Keratinocyte (primary cell): ENCODE data around the gene MRPL40. TPM values are rescaled to one million over a fixed set of nuclear protein-coding genes. Genes with fewer than 3 reads are reported as not detected.
"Not testable (repeated sequence)": the region's sequence is repeated elsewhere in the genome, so short reads cannot be mapped to it uniquely, and the experiment has no call there.

Source experiments
- DNase-seq: peaks from one replicate; pipeline ENCODE4 v3.0.0-alpha.2; 2011; ENCODE audit warnings: low read depth, missing footprints, low spot score
- FAIRE-seq: peaks from 2 replicates; lab custom pipeline; 2011; peaks lifted over from hg19 to GRCh38; lab: Jason Lieb, UNC
- H2AFZ ChIP-seq: 2 replicates; pipeline ENCODE4 v1.6.0; 2012; ENCODE audit warnings: low read length, control low read depth, inconsistent platforms; ENCODE audit not compliant: control insufficient read depth
- H3K27ac ChIP-seq: 2 replicates; pipeline ENCODE4 v1.5.1; 2011; ENCODE audit warnings: low read length; ENCODE audit not compliant: control insufficient read depth, insufficient read depth
- H3K27me3 ChIP-seq: 3 replicates; pipeline ENCODE4 v1.6.0; 2011; ENCODE audit warnings: low read length; ENCODE audit not compliant: control insufficient read depth, insufficient read depth; ENCODE audit errors: extremely low read depth
- H3K36me3 ChIP-seq, 2 experiments: 2 replicates in 1 of 2; 3 replicates in 1 of 2; pipeline ENCODE4 v1.5.1; 2011; ENCODE audit warnings: low read length in 2 of 2, mild to moderate bottlenecking in 1 of 2; ENCODE audit not compliant: control insufficient read depth in 2 of 2, insufficient read depth in 2 of 2; ENCODE audit errors: extremely low read depth in 1 of 2
- H3K4me1 ChIP-seq: 3 replicates; pipeline ENCODE4 v1.5.1; 2011; ENCODE audit warnings: low read length; ENCODE audit not compliant: control insufficient read depth, insufficient read depth; ENCODE audit errors: extremely low read depth
- H3K4me2 ChIP-seq: 3 replicates; pipeline ENCODE4 v1.6.0; 2011; ENCODE audit warnings: low read depth, low read length; ENCODE audit not compliant: control insufficient read depth, insufficient read depth; ENCODE audit errors: extremely low read depth
- H3K4me3 ChIP-seq, 3 experiments: fragments of 200-600 bp in 1 of 3; sonication (generic) in 1 of 3; 2 replicates in 2 of 3; 3 replicates in 1 of 3; pipeline ENCODE4 v1.5.1; 2011 to 2016; ENCODE audit warnings: low read length in 3 of 3, mild to moderate bottlenecking in 3 of 3, control low read depth in 2 of 3, inconsistent platforms in 1 of 3, low read depth in 1 of 3, mixed read lengths in 1 of 3, mixed run types in 1 of 3, moderate library complexity in 1 of 3; ENCODE audit not compliant: control insufficient read depth in 2 of 3, insufficient read depth in 2 of 3; ENCODE audit errors: extremely low read depth in 1 of 3
- H3K79me2 ChIP-seq: 2 replicates; pipeline ENCODE4 v1.6.0; 2012; ENCODE audit warnings: low read length; ENCODE audit not compliant: control insufficient read depth, insufficient read depth
- H3K9ac ChIP-seq: 3 replicates; pipeline ENCODE4 v1.6.0; 2011; ENCODE audit warnings: low read length; ENCODE audit not compliant: control insufficient read depth, insufficient read depth; ENCODE audit errors: extremely low read depth
- H3K9me1 ChIP-seq: 3 replicates; pipeline ENCODE4 v1.6.0; 2011; ENCODE audit warnings: low read length; ENCODE audit not compliant: control insufficient read depth, insufficient read depth; ENCODE audit errors: extremely low read depth
- H3K9me3 ChIP-seq: 2 replicates; pipeline ENCODE4 v1.5.1; 2012; ENCODE audit warnings: low read depth, low read length; ENCODE audit not compliant: control insufficient read depth
- H4K20me1 ChIP-seq: 3 replicates; pipeline ENCODE4 v1.6.0; 2011; ENCODE audit warnings: low read length; ENCODE audit not compliant: control insufficient read depth, insufficient read depth; ENCODE audit errors: extremely low read depth
- CTCF ChIP-seq, 3 experiments: IDR thresholded peaks in 1 of 3; conservative IDR thresholded peaks in 1 of 3; optimal IDR thresholded peaks in 1 of 3; 2 replicates in 2 of 3; 3 replicates in 1 of 3; pipeline versions ENCODE3 to v1.5.1; 2011; ENCODE audit warnings: low read length in 3 of 3, mild to moderate bottlenecking in 3 of 3, moderate library complexity in 2 of 3, control low read depth in 1 of 3, inconsistent platforms in 1 of 3; ENCODE audit not compliant: insufficient read depth in 2 of 3; ENCODE audit errors: extremely low read depth in 1 of 3
- EZH2 ChIP-seq: IDR thresholded peaks from one replicate; pipeline ENCODE4 v1.6.1; 2012; ENCODE audit warnings: inconsistent platforms, mild to moderate bottlenecking, low read length, moderate library complexity
- dilution Hi-C: fragments of 300-500 bp; cut with MboI; formaldehyde crosslinking; loops from one replicate; pipeline ENCODE4 v1.7.0; 2020; ENCODE audit warnings: low sequenced_read_pairs; ENCODE audit not compliant: extremely low pct_ligation_motif_present
- polyA plus RNA-seq, 5 experiments: library from polyadenylated mRNA; depleted of rRNA in 3 of 5; stranded (reverse) in 3 of 5; stranded (forward) in 1 of 5; unstranded in 1 of 5; fragments of >200 nt; gene quantifications; 1 replicate in 1 of 5; 2 replicates in 3 of 5; 3 replicates in 1 of 5; pipeline versions ENCODE4 v1.2.1 to v1.2.3, GENCODE V29; 2011 to 2012; ENCODE audit warnings: missing spikeins in 2 of 5, low read depth in 1 of 5, low replicate concordance in 1 of 5

MRPL40 gene
- polyA plus RNA-seq, 1 donor (not counting 4 experiments of a cell fraction or from before 2014, with no cell fraction given): 46.3 TPM

- DNase-seq: no peak
- H3K4me2 ChIP-seq: no peak overlapping the region
- peaks cover 14% of the 10 kb centered on the region for H3K4me1 ChIP-seq
- peaks cover 7 to 18% of the 10 kb centered on the region in 2 experiments for H3K36me3 ChIP-seq
- no peak for FAIRE-seq
- no peaks in the 10 kb centered on the region for H3K9me1 ChIP-seq
- dilution Hi-C loops: no loop called here
- no peaks in the 10 kb centered on the region for H3K9me3 ChIP-seq
- H3K27me3 ChIP-seq: no peaks in the 10 kb centered on the region
- H3K9ac ChIP-seq: no peak overlapping the region
- H3K4me3 ChIP-seq: no peak overlapping the region
- peaks cover 20% of the 10 kb centered on the region for H3K79me2 ChIP-seq
- H3K27ac ChIP-seq: no peak overlapping the region
- no peak overlapping the region for H2AFZ ChIP-seq
- H4K20me1 ChIP-seq: peaks cover 8% of the 10 kb centered on the region
- TF ChIP-seq EZH2: no peak
- TF ChIP-seq CTCF (optimal IDR thresholded peaks at IDR 0.05 in 1 of 3, IDR thresholded peaks at IDR 0.05 in 1 of 3, conservative IDR thresholded peaks at IDR 0.05 in 1 of 3; ENCODE audit: extremely low read depth in 1 of 3, insufficient read depth in 2 of 3, low read length in 3 of 3): no peak
Measured at GRCh38 chr22:19434401-19434800, 2.1 kb downstream of the MRPL40 start.

- H3K4me3 ChIP-seq: no peak overlapping the region
- H3K36me3 ChIP-seq: peaks cover 7 to 17% of the 10 kb centered on the region in 2 experiments
- no peak for TF ChIP-seq EZH2
- no peak for TF ChIP-seq CTCF (optimal IDR thresholded peaks at IDR 0.05 in 1 of 3, IDR thresholded peaks at IDR 0.05 in 1 of 3, conservative IDR thresholded peaks at IDR 0.05 in 1 of 3; ENCODE audit: extremely low read depth in 1 of 3, insufficient read depth in 2 of 3, low read length in 3 of 3)
- H2AFZ ChIP-seq: no peak overlapping the region
- no peaks in the 10 kb centered on the region for H3K9me1 ChIP-seq
- peaks cover 3% of the 10 kb centered on the region for H4K20me1 ChIP-seq
- H3K79me2 ChIP-seq: peaks cover 14% of the 10 kb centered on the region
- H3K9me3 ChIP-seq: no peaks in the 10 kb centered on the region
- H3K9ac ChIP-seq: no peak overlapping the region
- no peak overlapping the region for H3K27ac ChIP-seq
- FAIRE-seq (no peak), DNase-seq (no peak)
- no peak overlapping the region for H3K4me2 ChIP-seq
- dilution Hi-C loops: no loop called here
- peaks cover 8% of the 10 kb centered on the region for H3K4me1 ChIP-seq
- H3K27me3 ChIP-seq: no peaks in the 10 kb centered on the region
Measured at GRCh38 chr22:19434829-19435580, 2.7 kb downstream of the MRPL40 start.

- FAIRE-seq, H3K9me1 ChIP-seq, H4K20me1 ChIP-seq, H3K27ac ChIP-seq, H3K79me2 ChIP-seq, H3K9me3 ChIP-seq, H3K9ac ChIP-seq, H3K4me3 ChIP-seq, H3K27me3 ChIP-seq, H3K4me2 ChIP-seq, DNase-seq, dilution Hi-C loops, H3K4me1 ChIP-seq, H2AFZ ChIP-seq: not testable (repeated sequence)
- H3K36me3 ChIP-seq: peaks cover 7 to 15% of the 10 kb centered on the region in 2 experiments
Measured at GRCh38 chr22:19436444-19437161, 4.3 kb downstream of the MRPL40 start.
